Measurements from ENCODE around the gene KIAA1958.

KIAA1958 gene

DNA sequence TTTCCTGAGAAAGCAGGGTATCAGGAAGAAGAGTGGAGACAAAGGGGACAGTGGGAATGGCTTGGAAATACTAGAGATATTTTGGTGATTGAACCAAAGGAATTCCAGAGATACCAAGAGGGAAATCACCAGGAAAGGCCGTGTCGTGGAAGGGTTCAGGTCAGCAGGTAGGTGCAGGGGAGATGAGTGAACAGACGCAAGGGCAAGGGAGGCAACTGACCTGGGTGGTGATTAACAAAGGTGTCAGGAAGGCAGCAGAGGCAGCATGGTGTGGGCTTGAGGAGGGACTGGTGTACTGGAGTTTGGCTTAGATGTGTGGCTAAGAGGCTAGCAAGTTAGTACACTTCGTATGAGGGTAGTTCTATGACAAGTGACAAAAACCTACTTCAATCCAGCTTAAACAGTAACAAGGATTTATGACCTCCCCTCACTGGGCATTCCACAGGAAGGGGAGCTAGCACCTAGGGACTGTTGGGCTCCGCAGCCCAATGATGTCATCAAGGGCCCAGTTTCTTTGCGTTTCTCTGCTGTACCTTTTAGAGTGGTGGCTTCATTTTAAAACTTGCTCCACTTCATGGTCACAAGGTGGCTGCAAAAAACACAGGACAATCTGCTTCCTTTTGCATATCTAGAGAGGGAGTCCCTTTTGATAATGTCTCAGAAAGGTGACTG lies 194.2 kb downstream of the KIAA1958 start:
- Histone ChIP-seq H3K4me1 (ENCODE audit: insufficient read depth, low read length, severe bottlenecking) (peaks cover 3% of the 10 kb centered on the region), H3K27me3 (ENCODE audit: insufficient read depth, low read length) (no peaks in the 10 kb centered on the region), H3K79me2 (ENCODE audit: insufficient read depth, low read length) (no peaks in the 10 kb centered on the region), H4K20me1 (ENCODE audit: insufficient read depth, low read length) (no peaks in the 10 kb centered on the region), H3K27ac (ENCODE audit: low read depth, low read length, poor library complexity, severe bottlenecking) (no peak overlapping the region), H3F3A (ENCODE audit: insufficient read depth, low read length) (no peaks in the 10 kb centered on the region), H3K4me3 (ENCODE audit: low read depth, low read length, poor library complexity, severe bottlenecking) (no peak overlapping the region), H2AFZ (ENCODE audit: low read length) (no peak overlapping the region), H3K9me3 (ENCODE audit: low read length) (peaks cover 8% of the 10 kb centered on the region; the same call in 1 of the 2 replicates), H3K9me2 (ENCODE audit: low read depth, low read length) (no peaks in the 10 kb centered on the region), H3K9ac (ENCODE audit: low read length) (no peak overlapping the region), H3K36me3 (ENCODE audit: insufficient read depth, low read length) (peaks cover 15% of the 10 kb centered on the region; the same call in 1 of the 2 replicates), H3K4me2 (ENCODE audit: low read length) (no peak overlapping the region)
- no peak for TF ChIP-seq EZH2 (IDR thresholded peaks at IDR 0.05; ENCODE audit: borderline replicate concordance, low read length)
- TF ChIP-seq, protein P1, sequence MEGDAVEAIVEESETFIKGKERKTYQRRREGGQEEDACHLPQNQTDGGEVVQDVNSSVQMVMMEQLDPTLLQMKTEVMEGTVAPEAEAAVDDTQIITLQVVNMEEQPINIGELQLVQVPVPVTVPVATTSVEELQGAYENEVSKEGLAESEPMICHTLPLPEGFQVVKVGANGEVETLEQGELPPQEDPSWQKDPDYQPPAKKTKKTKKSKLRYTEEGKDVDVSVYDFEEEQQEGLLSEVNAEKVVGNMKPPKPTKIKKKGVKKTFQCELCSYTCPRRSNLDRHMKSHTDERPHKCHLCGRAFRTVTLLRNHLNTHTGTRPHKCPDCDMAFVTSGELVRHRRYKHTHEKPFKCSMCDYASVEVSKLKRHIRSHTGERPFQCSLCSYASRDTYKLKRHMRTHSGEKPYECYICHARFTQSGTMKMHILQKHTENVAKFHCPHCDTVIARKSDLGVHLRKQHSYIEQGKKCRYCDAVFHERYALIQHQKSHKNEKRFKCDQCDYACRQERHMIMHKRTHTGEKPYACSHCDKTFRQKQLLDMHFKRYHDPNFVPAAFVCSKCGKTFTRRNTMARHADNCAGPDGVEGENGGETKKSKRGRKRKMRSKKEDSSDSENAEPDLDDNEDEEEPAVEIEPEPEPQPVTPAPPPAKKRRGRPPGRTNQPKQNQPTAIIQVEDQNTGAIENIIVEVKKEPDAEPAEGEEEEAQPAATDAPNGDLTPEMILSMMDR (IDR thresholded peaks at IDR 0.05; ENCODE audit: low read length): no peak

DNA sequence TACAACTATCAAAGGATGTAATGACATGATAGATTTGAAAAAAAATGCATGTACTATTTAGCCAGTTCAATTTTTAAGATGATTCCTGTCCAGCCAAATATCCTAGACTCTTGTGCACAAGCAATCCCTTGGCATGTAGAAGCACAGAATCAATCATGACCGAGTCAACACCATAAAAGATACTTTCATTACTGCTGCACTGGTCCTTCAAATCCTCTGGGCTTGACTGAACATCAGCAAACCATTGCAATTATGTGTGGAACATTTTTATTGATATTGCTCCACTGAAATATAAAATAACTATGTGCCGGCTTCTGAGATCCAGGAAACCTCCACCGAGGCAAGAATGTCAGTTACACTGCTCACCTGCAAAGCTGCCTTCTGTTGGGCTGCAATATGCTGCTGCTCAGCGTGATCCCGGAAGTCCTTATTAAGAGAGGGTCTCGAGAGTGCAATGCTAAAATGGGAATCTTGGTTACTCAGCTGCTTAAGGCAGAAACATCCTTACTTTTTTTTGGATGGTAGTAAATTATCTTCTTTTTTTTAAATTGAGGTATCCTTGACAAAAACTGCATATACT lies 202.6 kb downstream of the KIAA1958 start:
- H3K4me2 ChIP-seq (ENCODE audit: low read length): no peak overlapping the region

DNA sequence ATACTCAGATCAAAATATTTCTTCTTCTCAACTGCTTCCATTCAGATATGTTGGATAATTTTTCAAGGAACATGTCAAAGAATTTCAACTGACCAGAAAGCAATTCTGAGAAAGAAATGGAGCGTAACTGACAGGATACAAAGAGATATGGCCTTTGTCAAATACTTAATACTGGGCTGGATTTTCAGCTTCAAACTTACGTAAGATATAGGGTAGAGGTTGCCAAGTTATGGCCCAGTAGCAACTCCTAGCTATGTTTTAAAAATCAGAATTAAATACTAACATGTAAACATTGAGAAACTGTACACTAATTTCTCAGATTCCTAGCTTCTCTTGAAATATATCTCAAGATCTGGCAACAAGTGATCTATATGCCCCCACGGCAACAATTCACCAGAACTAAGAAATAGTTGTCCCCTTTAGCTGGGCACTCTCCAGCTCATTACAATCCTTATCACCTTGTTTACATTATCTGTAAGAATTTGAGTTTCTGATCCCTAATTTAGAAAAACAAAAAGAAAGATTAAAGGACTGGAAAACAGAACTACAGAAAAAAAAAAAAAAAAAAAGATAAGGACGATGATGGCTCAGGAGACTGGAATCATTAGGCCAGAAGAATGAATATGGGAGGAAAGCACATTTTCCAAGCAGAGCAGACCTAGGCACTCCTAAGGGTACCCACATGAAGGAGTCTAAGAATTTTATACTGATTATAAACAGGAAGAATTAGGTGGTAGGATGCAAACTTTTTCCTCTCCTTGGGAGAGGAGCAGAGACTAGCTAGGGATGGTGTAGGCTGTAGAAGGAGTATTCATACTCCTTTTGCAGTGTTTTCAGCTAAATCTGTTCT lies 208.3 kb downstream of the KIAA1958 start:
- no peaks in the 10 kb centered on the region for H4K20me1 ChIP-seq (ENCODE audit: insufficient read depth, low read length)
- no peak overlapping the region for H3K9ac ChIP-seq (ENCODE audit: low read length)
- no peaks in the 10 kb centered on the region; the same call in 1 of the 2 replicates for H3K79me2 ChIP-seq (ENCODE audit: insufficient read depth, low read length)
- H3K9me2 ChIP-seq (ENCODE audit: low read depth, low read length): no peaks in the 10 kb centered on the region
- no peak for TF ChIP-seq EZH2 (IDR thresholded peaks at IDR 0.05; ENCODE audit: borderline replicate concordance, low read length)
- TF ChIP-seq, protein P1 (IDR thresholded peaks at IDR 0.05; ENCODE audit: low read length): no peak
- H3K4me3 ChIP-seq (ENCODE audit: low read depth, low read length, poor library complexity, severe bottlenecking): no peak overlapping the region
- peaks cover 5% of the 10 kb centered on the region for H3K4me1 ChIP-seq (ENCODE audit: insufficient read depth, low read length, severe bottlenecking)
- H3K4me2 ChIP-seq (ENCODE audit: low read length): no peak overlapping the region
- H3K27me3 ChIP-seq (ENCODE audit: insufficient read depth, low read length): no peaks in the 10 kb centered on the region
- no peak overlapping the region for H3K27ac ChIP-seq (ENCODE audit: low read depth, low read length, poor library complexity, severe bottlenecking)
- peaks cover 61% of the 10 kb centered on the region for H3K36me3 ChIP-seq (ENCODE audit: insufficient read depth, low read length)
- no peaks in the 10 kb centered on the region for H3F3A ChIP-seq (ENCODE audit: insufficient read depth, low read length)
- H3K9me3 ChIP-seq (ENCODE audit: low read length): no peaks in the 10 kb centered on the region
- H2AFZ ChIP-seq (ENCODE audit: low read length): no peak overlapping the region

More for the DNA sequence above, 202.6 kb downstream of the KIAA1958 start:
- no peaks in the 10 kb centered on the region for H3K79me2 ChIP-seq (ENCODE audit: insufficient read depth, low read length)
- H2AFZ ChIP-seq (ENCODE audit: low read length): no peak overlapping the region
- H3K9me3 ChIP-seq (ENCODE audit: low read length): no peaks in the 10 kb centered on the region
- peaks cover 86% of the 10 kb centered on the region for H3K36me3 ChIP-seq (ENCODE audit: insufficient read depth, low read length)
- H3K4me3 ChIP-seq (ENCODE audit: low read depth, low read length, poor library complexity, severe bottlenecking): no peak overlapping the region
- H3K9ac ChIP-seq (ENCODE audit: low read length): no peak overlapping the region
- H3K9me2 ChIP-seq (ENCODE audit: low read depth, low read length): no peaks in the 10 kb centered on the region
- H3F3A ChIP-seq (ENCODE audit: insufficient read depth, low read length): no peaks in the 10 kb centered on the region
- no peaks in the 10 kb centered on the region for H3K27me3 ChIP-seq (ENCODE audit: insufficient read depth, low read length)
- TF ChIP-seq, protein P1 (IDR thresholded peaks at IDR 0.05; ENCODE audit: low read length): no peak
- no peak for TF ChIP-seq EZH2 (IDR thresholded peaks at IDR 0.05; ENCODE audit: borderline replicate concordance, low read length)
- H4K20me1 ChIP-seq (ENCODE audit: insufficient read depth, low read length): no peaks in the 10 kb centered on the region
- H3K4me1 ChIP-seq (ENCODE audit: insufficient read depth, low read length, severe bottlenecking): no peaks in the 10 kb centered on the region
- no peak overlapping the region for H3K27ac ChIP-seq (ENCODE audit: low read depth, low read length, poor library complexity, severe bottlenecking)
